Head of caudate nucleus (tissue), 42 donors: ENCODE data around the gene PDPN.

ENCODE experiments used
- DNase-seq, 42 donors: peaks; one replicate each; pipeline versions ENCODE4 v3.0.0 to v3.0.0-alpha.2; 2020 to 2021; ENCODE audit warnings: mixed read lengths in 7 of 42
- intact Hi-C: fragments of 100-400 bp; cut with DNase I; formaldehyde crosslinking; loops from one replicate; pipeline ENCODE4 v1.15.0; 2022

Gene PDPN

DNA sequence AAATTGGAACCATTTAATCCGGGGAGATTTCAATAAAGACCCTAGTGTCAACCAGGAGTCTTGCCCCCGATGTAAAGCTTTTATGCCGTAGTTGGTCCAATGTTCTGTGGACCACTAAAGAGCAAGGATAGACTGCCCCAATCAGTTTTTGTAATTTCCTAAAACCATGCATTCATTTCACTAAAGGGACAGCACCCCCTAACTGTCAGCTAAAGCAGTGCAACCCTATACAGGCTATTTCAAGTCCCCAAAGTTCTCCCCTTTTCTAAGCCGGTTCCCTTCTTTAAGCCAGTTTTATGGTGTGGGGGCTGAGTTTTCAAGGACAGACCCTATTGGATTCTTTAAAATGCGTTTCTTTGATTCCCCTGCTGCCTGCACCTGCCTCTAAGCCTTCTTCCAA, 12.7 kb upstream of the PDPN start:
- intact Hi-C loops = no loop called here
- no peak for DNase-seq

DNA sequence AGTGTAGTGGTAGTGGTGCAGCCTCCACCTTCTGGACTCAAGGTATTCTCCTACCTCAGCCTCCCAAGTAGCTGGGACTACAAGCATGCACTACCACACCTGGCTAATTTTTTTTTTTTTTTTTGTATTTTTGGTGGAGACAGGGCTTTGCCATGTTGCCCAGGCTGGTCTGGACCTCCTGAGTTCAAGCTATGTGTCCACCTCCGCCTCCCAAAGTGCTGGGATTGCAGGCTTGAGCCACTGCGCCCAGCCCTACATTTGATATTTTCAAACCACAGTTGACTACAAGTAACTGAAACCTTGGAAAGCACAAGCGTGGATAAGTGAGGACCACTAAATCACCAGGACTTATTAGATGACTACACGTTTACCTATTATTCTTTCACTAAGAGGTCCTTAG, 10.0 kb upstream of the PDPN start:
- no peak for DNase-seq
- intact Hi-C loops = no loop called here

DNA sequence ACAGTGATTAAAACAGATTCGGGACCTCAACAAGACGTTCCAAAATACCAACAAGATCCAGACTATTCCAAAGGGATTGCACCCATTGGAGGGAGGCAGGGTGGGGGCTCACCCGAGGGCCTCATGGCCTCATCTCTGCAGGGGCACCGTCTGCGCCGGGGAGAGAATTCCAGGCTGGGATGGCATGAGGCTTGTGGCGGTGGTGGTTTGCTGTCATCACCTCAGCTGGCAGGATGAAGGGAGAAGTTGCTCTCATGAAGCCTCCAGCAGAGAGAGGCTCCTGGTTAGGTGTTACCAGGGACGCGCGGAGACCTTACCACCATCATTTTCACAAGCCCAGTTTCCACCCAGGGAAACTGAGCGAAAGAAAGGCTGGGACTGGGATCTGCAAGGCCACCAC, 6.7 kb upstream of the PDPN start:
- intact Hi-C loops = no loop called here
- peak in 1 of 42 donors; percentile 27 for DNase-seq

DNA sequence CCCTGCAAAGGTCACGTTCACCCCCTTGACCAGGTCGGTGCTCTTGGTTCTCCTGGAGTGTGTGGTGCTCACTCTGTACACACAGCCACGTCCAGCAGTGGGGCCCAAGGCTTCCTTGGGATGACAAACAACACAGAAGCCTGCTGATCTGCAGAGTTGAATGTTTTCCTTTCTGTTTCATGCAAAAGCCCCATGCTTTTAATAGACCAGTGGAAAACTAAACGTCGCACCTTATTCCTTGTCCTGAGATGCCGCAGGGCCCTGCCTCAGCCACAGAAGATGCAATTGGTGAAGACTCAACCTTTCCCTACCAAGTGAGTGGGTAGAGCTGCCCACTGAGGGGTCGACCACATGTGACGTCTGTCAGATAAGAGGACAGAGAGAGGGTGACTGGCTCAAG, 5.8 kb upstream of the PDPN start:
- intact Hi-C loops = no loop called here
- DNase-seq = peak in 1 of 42 donors; percentile 6

DNA sequence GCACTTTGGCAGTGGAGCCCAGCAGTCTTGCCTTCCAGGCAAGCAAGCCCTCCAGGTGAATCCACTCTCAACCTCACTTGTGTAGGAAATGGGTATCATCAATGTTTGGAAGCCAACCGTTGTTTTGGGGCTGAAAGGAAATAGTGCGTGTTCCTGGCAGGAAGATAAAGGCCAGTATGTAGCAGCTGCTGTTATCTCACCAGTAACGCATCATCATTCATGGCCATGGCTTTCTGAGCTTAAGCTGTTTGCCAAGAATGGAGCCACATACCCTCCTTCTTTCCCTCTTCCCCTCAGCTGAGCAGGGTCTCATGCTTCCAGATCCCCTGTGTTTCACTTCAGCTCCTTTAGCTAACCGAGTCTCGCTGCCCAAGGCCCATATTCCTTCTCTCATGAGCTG, 2.2 kb upstream of the PDPN start:
- intact Hi-C loops = no loop called here

DNA sequence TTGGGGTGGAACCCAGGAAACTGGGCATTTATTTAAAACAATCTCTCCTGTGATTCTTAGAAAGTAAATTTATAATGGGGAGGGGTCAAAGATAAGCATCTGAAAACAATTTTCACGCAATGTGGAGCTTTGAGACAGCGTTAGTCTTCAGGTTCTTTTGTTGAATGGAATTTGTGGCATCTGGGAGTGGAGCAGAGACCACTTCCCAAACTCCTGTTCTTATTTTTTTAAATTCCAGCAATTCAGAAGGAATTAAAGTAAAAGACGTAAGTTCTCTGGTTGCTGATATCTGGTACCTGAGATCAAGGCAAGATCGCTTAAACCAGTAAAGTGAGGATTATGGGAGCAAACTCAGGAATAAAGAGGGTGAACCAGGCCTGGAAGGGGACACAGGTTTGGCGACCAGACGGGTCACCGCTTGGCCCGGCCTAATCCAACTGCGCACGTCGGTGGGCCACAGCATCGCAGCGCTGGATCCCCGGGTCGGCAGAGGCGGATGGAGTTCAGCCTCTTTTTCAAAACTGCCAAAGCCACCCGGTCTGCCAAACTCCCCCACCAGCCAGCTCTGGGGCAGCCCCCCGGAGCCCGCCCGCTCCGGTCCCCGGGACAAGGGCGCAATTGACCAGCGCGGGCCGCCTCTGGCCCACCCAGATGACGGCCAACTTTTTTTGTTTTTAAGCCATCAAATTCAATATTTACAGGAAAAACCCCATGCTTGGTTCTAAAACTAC, 754 bp upstream of the PDPN start:
- intact Hi-C loops = no loop called here
- DNase-seq = peak in 2 of 42 donors; percentile 12 to 15

More for the DNA sequence above, 2.2 kb upstream of the PDPN start:
- DNase-seq = no peak

DNA sequence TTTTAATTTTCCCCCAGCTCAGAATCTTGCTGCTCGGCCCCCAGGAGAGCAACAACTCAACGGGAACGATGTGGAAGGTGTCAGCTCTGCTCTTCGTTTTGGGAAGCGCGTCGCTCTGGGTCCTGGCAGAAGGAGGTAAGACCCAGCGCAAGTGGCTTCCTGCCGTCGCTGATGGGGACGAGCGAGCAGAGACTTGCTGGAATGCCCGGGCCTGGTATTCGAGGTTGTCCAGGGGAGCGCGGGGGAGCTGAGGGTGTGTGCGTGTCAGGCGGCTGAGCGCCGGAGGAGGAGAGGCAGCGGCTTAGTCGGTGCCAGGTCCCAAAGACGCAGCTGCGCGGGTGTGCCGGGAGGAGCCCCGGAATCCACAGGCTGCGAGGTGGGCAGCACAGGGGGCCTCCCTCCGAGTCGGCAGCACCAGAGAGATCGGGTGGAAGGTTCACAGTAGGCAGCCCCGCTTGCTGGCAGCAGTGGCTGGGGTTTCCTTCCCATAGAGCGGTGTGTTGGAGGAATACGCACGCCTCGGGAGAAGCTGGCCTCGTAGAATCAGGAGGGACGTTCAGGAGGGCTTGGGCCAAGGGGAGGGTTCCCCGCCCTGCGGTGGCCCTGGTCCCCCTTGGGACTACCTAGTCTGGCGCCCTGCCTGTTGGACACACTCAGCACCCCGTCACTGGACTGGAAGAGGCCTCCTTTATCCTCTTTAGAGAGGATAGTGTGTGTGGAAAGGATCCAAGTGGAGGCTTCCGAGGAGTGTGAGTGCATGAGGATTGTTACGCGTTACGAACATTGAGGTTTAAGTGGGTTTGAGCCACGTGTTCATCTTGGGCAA, 547 bp downstream of the PDPN start:
- peak in 34 of 42 donors; percentile 15 to 59 (median 30) for DNase-seq
- intact Hi-C loops = no loop called here

DNA sequence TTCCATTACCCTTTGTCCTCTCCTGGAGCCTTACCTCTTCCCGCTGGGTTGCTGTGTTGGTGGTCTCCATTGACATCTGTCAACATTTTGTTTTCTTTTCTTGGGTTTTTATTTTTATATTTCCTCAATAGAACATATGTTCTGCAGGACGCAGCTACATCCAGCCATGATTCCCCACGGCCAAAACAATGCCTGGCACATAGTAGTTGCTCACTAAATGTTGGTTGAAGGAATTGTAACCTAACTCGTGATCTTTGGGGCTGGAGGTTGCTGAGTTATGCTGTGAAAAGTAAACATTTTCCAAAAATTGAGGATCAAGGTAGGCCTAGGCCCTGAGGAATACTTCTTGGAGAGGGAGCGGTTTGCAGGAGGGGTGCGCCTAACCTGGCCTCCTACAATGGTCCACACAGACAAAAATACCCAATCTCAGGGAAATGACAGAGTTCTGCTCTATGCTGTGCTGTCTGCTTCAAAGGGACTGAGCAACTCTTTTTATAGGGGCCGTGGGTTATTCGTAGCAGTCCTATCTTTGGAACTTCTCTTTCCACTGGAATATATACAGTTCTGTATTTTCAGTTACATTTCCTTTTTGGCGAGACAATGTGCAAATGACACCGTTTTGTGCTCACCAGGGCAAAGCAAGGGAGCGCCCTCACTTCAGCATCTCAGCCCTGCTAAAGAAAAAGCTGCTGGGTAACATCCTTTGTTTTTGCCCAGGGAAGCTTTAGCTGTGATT, 1.4 kb downstream of the PDPN start:
- intact Hi-C loops = no loop called here
- DNase-seq = peak in 10 of 42 donors; percentile 8 to 49 (median 16)

DNA sequence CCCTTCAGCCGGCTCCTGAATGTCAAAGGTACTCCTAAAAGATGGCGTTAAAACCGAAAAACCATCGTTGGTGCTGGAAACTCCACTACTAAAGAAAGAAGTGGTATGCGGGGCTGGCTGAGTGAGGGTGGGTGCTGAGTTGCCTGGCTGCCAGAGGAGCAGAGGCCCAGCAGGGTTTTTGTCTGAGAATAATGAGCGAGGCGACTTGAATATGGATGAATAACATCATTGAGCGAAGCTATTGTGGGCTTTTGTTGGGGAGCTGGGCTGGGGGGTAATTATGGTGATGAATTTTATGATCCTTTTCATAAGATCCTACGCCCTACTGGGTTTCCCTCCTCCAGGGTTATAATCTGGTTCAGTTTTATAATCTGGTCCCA, 2.0 kb downstream of the PDPN start:
- intact Hi-C loops = no loop called here
- peak in 12 of 42 donors; percentile 11 to 67 (median 26) for DNase-seq

DNA sequence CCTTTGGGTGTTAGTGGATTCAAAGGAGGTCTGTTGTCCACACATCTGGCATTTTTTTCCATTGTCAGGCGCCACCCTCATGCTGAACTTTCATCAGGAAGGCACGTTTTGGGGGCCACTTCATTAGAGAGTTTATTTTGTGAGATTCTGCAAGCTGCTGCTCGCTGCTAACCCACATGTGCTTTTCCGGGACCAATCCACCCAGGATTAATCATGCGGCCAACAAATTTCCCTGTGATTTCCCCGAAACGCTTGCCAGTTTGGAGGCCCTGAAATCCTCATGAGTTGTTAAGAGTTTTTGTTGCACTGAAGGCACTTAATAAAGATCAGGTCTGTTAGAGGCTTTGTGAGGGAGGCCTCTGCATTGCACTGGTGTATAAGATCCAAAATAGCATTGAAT, 2.4 kb downstream of the PDPN start:
- intact Hi-C loops = no loop called here

DNA sequence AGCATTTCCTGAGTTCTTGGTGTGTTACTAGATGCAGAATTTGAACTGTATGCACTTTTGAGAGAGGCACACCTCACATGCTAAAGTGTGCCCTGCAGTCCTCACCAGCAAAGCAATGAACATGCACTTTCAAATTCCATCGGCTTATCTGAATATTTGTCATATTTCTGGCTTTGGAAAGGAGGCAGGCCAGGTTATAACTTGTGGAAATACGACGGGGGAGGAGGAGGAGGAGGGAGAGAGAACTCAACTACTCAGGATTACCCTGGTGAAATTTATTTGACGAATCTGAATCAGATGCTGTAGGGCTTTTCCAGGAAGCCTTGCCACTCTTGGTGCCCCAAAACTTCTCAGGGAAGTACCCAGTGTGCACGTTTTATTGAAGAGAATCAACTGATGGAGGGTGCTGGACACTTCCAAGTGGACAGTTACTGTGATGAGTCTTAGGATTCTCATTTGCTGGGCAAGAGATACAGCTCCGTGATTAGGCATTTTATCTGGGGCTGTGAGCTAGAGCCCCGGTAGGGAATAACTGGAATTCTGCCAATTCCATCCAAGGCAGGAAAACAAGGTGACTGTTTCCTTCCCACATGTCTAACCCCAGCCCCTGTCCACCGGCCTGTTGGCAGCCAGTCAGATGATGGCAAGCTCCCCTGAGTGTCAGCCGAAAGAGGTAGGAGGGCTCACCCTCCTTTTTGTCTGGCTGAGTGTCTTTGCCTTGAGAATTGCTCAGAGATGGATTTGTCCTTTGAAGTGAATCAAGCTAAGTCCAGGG, 3.8 kb downstream of the PDPN start:
- intact Hi-C loops = no loop called here
- no peak for DNase-seq

More for the DNA sequence above, 2.4 kb downstream of the PDPN start:
- DNase-seq = peak in 8 of 42 donors; percentile 6 to 61 (median 38)

DNA sequence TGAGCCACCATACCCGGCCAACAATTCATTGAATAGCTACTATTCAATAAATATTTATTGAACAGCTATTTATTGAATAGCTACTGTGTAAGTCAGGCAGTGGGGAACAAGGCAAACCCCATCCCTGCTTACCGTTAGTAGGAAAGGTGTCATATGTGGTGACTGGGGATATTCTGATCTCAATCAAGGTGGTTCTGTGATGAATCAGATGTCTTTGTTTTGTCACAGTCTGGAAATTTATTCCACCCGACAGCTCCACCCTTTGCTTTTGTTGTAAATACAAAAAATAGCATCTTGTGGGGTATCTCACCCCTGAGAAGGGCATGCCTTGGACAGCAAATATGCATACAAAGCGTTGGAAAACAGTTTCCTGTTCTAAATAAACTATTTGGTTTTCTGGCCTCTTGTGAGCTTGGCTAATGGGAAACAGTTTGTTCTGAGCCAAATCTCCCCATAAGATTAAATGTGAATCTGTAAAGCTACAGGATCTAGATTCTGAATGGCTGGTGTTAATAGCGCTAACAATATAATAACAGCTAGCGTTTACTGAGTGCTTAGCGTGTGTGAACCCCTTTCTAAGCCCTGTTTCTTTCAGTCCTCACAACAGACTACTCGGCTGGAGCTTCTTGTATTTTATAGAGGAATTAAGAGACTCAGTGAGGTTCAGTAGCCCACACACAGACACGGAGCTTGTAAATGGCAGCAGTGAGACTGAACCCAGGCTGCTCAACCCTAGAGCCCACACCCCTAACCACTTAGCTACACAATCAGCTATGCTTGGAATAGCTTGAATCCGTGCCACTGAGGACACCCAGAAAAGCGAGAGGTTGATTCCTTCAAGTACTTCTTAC, 5.5 kb downstream of the PDPN start:
- intact Hi-C loops = no loop called here
- DNase-seq = peak in 1 of 42 donors; percentile 12

DNA sequence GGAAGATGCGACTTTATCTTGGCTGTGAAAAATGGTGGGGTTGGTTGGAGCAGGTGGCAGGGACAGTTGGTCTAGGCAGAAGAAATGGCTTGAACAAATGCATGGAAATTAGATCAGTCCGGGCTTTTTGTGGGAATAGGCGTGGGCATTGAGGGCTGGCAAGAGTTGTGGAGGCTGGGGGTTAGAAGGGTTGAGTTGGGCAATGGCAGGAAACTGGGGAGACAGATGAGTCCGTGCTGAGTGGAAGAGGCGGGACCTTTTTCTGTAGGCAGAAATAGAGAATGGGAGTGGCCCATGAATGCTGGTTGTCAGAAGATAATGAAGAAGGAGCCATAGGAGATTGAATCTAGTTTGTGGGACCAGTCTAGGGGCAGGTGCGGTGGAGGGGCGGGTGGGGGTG, 6.9 kb downstream of the PDPN start:
- peak in 12 of 42 donors; percentile 11 to 52 (median 30) for DNase-seq
- intact Hi-C loops = no loop called here

DNA sequence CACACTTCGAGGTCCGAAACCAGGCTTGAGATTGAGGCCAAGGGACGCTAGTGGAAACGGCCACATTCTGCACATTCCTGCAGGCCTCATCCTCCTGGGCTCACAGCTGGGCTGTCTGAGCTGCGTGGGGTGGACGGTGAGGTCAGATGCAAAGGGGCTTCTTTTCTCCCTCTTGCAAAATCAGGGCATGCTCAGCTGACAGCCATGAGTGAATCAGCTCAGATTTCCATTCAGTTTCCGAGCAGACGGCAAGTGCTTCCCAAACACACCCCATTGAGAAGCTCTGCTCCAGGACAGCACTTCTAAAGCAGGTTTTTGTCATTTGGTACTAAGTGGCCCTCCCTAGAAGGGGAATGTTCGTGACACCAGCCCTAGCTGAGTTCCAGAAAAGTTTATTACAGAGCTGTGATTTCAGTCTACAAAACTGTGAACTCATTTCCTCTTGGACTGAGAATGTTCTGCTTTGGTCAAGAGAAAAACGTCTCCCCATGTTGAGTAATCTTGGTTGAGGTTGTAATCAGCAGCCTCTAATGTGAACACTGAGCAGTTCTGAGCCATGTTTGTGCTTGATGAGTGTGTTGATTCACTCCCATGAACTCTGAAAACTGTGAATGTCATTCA, 10.0 kb downstream of the PDPN start:
- peak in 12 of 42 donors; percentile 13 to 76 (median 34) for DNase-seq
- intact Hi-C loops = no loop called here

DNA sequence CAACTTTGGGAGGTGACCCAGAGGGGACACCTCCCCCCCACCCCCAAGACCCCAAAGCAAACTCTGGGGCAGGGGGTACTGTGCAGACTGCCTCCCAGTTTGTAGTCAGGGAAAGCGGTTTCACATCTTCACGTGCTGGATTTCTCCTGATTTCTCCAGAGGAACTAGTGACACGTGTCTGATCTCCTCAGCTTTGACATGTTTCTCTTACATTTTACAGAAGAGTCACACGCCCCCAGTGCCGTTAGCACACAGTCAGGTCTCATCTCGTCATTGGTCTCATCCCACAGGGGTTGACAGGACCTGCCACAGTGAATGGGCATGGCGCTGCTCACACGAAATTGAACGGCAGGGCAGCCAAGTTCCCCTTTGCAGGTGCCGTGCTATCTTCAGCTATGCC, 11.8 kb downstream of the PDPN start:
- intact Hi-C loops = no loop called here
- DNase-seq = no peak

DNA sequence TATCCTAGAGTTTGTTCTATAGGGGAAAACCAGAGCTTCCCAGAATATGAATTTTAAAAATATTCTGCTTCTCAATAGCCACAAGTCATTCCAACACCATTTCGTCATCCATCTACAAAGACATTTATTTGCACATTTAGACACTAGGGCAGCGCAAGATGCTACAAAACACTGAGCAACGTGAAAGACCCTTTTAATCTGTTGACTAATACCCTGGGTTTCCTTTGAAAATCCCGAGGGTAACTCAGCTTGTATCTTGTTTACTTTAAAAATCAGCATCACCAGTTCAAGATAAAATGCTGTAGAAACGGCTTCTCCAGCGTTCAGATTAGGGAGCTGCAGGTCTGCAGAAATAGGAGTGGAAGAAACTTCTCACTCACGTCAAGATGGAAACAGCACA, 13.5 kb downstream of the PDPN start:
- intact Hi-C loops = no loop called here
- DNase-seq = no peak

DNA sequence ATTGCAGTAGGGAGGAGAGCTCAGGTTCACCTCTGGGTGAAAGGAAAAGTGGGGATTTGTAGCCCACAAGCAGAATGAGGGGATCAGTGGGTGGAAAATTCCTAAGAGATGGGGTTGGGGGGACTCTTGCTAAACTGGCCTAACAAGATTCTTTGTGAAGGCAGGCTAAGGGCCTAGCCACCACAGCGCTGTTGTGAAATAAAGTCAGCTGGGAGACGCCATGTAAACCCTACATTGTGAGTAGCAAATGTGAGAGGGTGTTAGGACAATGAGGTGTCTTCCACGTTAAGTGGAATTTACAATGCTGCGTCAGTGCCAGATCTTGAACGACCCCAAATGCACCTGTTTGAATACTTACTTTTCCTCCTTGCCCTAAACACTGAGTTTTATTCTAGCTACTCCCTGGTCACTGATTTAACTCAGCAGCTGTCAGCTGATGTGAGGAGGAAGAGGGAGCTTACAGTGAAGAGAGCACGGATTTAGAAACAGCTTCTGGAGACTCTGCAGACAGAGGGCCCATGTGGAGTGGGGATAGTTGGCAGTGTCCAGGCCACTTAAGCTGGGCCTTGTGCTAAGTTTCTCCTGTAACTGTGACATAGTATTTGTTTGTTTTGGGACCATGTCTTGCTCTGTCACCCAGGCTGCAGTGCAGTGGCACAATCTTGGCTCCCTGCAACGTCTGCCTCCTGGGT, 17.3 kb downstream of the PDPN start:
- intact Hi-C loops = no loop called here
- no peak for DNase-seq
